Stimulated activated CD4-positive, alpha-beta T cell treated with anti-CD3 and anti-CD28 coated beads, Interleukin-15, amount 100 ng/mL, for 24 hours (primary cell): ENCODE results near the gene MS4A15.
"Not testable (repeated sequence)": the region's sequence is repeated elsewhere in the genome, so short reads cannot be mapped to it uniquely, and the experiment has no call there.

Source experiments
- DNase-seq: peaks from one replicate; pipeline ENCODE4 v3.0.0-alpha.2; 2020

MS4A15 gene, protein sequence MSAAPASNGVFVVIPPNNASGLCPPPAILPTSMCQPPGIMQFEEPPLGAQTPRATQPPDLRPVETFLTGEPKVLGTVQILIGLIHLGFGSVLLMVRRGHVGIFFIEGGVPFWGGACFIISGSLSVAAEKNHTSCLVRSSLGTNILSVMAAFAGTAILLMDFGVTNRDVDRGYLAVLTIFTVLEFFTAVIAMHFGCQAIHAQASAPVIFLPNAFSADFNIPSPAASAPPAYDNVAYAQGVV

DNA sequence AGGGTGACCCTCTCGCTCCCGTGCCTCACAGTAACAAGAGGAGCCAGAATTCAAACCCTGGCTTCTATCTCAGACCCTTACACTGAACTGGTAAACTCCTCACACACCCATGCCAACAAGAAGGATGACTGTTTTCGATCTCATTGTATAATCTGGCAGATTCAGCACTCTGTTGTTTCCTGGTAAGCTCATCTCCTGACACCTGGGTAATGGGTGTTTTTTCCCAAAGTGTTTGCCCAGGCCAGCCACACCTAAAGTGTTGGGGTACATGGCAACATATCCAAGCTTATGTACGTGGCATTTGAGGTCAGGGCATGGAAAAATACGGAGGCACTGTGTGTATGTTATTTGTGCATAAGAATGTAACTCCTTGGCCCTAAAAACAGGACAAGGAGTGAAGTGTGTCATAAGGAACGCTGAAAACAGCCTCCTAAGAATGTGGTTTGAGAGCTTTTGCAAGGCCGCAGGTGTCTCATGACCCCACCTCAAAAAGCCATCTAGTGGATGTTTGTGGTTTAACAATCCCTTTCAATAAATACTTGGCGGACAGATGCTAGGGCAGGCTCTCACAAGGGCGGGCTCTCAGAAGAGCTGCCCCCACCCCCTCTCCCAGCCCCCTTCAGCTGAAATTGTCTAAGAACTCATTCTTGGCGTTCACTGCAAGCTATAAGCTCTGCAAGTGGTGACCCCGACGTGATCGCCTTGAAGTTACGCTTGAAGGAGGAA lies at the start of gene MS4A15:
TSS of gene MS4A15 (plus strand) at position 561 of the 726 bp plus-strand sequence. CDS start 6,867 bp downstream, outside the sequence.
- DNase-seq: no peak

DNA sequence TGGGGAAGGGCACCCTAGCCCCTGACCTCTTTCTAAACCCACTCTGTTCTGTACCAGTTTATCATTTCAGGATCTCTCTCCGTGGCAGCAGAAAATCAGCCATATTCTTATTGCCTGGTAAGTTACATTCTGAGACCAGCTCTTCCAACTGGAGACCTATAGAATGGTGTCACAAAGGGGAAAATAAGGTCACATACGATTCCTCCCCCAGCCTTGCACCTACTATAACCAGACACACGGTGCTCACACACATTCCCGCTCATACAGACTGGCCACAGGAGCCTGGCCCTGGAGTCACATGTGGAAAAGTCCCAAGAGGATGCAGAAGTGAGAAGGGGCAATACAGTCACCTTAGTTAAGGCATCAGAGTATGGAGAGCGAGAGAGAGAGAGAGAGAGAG lies 49.7 kb upstream of the MS4A15 start:
- no peak for DNase-seq

DNA sequence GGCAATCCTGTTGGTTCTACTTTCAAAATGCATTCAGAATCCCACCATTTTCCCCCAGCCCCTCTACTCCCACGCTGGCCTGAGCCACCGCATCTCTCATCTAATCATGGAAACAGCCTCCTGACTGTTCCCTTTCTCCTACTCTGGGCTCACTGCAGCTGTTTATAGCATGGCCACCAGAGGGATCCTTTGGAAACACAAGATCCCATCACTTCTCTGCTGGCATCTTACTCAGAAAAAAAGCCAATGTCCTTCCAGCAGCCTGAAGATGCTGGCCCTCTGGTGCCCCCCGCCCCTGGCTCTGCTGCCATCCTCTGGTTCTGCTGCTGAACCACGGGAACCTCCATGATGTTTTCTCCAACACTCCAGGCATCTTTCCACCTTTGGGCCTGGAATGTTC lies 46.2 kb upstream of the MS4A15 start:
- DNase-seq: no peak

DNA sequence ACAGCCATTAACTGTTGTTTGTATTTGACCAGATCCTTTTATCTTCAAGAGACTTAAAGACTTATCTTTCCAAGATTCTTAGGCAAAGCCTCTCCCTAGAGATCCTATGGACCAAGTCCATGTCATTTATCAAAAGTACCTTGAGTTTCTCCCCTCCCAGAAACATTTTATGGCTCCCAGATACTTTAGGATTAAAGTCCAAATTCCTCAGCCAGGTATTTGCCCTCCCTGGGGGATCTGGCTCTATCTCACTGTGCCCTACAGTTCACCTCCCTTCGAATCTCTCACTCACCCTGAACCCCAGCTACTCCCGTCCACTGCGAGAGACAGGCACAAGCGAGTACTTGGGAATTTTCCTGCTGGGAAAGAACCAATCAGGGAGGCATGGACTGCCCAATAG lies 45.4 kb upstream of the MS4A15 start:
- DNase-seq: no peak

DNA sequence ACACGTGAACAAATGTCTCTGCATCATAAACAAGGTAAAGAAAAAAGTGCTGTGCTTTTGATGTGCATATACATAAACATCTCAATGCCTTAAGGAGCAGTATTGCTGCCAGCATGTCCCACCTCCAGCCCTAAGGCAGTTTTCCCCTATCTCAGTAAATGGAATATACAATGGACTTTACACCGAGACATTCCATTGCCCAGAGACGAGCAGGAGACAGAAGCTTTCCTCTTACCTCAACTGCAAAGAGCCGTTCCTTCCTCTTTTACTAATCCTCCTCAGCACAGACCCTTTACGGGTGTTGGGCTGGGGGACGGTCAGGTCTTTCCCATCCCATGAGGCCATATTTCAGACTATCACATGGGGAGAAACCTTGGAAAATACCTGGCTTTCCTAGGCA lies 43.2 kb upstream of the MS4A15 start:
- not testable (repeated sequence) for DNase-seq

DNA sequence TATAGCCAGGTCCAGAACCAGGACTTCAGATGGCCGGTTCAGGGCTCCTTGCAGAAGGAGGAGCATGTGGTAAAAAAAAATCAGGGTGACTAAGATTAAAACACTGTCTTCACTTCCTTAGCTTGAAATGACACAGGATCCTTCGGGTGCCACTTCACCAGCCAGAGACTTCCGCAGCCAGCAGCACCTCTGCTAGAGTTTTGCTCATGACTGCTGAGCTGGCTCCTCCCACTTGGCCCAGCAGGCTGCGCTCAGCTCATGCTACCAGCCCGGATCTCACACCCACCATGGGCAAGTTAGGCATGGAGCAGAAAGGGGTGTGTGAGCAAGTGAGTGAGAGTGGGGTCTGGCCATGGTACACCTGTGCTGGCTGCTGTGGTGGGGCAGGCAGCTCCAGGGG lies 38.7 kb upstream of the MS4A15 start:
- DNase-seq: no peak

DNA sequence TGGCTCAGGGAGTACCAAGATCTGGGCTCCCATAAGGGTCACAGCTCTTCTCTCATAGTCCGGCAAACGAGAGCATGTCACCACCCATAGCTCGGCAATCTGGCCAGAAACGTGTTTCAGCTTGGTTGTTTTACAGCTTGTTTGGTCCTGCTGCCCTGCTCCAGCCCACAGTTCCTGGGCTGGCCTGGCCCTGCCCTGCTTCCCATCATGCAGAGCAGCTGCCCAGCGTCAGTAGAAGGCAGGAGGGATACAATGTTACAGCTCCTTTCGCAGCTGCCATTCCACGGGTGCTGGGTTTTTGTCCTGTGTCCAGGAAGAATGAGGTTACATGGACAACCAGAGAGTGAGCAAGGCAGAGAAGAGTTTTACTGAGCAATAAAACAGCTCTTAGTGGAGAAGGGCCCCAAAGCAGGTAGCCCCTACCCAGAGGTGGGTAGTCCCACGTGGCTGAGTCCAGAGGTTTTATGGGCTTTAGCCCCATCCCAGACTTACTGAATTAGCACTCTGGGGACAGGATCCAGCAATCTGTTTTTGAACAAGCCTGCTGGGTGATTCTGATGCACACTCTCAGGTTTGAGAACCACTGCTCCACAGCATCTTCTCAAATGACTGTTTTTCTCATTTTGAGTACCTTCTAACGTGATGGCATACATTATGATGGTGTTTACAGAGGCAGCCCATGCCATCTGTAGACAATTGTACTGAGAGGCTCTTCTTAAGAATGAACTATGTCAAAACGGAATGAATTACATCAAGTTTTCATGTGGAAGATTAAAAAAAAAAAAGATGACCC lies 37.9 kb upstream of the MS4A15 start:
- DNase-seq: no peak

DNA sequence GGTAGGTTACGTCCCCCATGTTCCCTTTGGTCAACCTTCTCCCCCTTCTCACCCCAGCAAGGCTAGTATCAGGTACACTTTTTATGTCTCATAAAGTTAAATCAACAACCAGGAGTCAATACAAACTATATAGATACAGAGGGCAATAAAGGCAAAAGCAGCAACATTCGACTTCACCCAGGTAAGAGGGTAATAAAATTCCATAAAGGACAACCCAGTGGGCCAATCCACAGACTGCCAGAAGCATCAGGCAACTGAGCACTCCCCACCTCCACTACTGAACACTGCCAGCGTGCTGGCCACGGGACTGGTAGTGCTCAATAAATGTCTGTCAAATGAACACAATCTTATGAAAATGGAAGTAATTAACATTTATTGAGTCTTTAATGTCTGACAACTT lies 37.3 kb upstream of the MS4A15 start:
- no peak for DNase-seq

DNA sequence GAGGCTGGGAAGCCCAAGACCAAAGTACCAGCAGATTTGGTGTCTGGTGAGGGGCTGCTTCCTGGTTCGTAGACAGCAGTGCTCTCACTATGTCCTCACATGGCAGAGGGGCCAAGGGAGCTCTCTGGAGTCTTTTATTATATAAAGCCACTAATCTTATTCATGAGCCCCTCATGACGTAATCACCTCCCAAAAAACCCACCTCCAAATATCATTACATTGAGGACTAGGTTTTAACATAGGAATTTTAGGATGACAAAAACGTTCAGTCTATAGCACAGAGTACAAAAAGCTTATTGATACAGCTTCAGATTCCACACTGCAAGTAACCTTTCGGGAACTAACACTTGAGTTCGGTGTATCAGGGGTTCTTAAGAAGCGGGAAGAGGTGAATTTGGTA lies 36.2 kb upstream of the MS4A15 start:
- DNase-seq: no peak

DNA sequence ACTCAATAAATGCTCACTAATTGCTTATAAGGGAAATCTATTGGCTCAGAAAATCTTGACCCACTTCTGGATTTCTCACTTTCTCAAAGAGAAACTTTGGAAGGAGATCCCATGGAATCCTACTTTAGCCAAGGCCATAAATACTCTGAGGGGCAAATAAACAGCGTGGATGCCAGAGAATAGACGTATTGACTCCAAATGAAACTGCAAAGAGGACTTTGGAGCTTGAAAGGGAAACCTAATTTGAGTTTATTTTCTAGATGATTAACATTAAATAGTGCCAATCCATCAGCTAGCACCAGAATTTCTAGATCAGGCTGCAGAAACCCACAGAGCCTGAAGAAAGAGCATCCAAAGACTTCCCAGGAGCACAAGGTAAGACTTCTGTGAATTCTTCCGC lies 32.2 kb upstream of the MS4A15 start, which contains the start of gene MS4A18:
TSS of gene MS4A18 (plus strand) at position 301 of the 400 bp plus-strand sequence.
- DNase-seq: no peak

DNA sequence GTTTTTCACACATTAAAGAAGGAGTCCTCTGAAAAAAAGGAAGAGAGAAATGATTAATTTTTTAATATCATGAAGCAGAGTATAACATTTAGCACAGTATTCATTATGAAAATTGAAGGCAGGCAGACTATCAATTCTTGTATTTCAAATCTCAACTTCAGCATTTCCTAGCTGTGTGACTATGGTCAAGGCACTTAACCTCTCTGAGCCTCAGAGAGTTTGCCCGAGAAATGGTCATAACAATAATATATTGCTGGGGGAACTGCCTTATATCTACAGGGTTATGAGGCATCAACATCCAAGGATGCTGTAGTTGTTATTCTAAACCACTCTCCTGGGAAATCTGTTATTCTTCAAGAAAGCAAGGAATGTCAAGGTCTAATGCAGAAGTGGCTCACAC lies 31.1 kb upstream of the MS4A15 start:
- no peak for DNase-seq

DNA sequence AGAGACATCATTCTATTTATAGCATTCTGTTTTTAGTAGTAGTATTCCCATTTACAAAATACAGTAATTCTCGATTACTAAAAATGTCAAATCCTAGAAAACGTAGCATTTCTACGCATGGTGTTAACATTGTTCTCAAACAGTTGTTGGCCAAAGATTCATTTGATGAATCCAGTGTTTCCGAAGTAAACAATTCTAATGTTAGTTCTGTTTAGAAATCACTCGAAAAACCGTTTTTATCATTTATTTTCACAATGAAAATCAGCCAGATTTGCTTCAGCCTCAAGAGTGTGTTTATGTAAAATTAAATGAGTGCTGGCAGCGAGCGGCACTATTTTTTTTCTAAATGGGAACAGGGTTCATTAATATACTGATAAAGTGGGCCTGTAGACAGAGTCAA lies 25.1 kb upstream of the MS4A15 start:
- DNase-seq: no peak

DNA sequence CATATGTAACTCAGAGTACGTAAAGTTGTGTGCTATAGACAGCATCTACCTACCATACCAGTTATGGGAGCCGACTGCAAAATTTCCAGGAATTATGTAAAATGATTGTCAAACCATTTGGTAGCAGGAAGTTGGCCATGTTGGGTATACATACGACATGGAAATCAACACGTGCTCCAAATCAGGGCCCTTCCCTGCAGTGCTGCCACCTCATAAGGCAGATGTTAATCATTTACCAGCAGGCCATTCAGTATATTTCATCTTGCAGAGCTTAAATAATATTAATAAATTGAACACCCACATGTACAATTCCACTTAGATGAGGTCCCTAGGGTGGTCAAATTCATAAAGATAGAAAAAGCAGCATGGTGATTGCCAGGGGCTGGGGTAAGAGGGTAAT lies 22.4 kb upstream of the MS4A15 start:
- no peak for DNase-seq

DNA sequence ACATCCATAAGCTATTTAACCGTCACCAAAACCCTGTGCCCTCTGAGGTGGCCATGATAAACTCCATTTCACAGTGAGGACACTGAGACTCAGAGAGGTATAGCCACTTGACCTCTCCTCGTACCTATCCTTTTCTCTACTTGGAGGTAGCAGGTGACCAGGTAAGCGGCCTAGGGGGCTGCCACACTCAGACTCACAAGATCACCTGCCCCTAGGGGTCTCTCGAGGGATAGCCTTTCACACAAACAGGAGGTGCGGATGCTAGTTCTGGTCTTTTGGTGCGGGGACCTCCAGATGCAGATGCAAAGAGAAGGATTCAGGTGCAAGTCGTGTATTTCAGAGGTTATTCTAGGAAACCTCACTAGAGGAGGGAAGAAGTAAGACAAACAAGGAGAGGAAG lies 17.6 kb upstream of the MS4A15 start:
- DNase-seq: no peak

DNA sequence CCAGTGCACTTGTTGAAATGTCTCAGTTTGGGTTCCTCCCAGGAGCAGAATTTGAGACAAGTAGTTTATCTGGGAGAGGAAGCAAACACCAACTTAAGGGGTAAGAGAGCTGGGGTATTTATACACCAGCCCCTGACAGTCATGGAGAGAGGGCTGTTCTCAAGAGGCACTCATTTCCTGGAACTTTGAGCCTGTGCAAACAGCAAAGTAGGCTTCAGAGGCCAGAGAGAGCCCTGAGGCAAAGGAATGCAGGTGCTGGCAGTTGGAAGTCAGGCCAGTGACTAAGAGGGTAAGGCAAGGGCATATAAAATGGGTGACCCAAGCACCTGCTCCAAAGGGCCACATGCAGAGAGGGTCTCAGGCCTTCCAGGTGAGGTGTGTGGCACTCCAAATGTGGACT lies 16.1 kb upstream of the MS4A15 start:
- DNase-seq: no peak

DNA sequence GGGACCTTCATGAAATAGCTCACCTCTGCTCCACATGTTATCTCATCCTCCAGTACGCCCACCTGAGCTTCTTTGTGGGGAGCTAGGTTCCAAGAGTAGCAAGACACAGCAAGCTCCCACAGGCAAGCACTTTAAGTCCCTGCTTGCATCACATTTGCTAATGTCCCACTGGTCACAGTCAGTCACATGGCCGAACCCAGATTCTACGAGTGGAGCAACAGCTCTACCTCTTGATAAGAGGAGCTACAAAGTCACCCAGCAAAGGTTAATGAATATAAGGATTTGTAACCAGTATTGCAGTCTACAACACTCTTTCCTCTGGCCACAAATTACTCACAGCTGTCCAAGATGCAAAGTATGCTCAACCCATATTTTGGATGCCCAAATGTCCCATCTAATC lies 15.2 kb upstream of the MS4A15 start:
- DNase-seq: no peak

DNA sequence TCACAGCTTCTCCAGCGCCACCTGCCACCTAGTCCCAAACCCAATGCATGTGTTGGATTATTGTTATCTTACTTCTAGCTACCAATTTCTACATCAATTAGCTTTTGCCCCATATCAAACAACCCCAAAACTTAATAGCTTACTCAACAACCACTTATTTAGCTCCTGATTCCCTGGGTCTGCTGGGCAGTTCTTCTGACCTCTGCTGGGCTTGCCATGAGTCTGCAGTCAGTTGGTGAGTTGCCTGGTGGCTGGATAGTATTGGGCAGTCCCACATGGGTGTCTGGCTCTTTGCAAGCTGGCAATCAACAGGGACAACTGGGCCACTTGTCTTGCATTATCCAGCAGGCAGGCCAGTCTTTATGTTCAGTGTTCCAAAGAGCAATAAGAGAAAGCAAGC lies 13.6 kb upstream of the MS4A15 start:
- no peak for DNase-seq

DNA sequence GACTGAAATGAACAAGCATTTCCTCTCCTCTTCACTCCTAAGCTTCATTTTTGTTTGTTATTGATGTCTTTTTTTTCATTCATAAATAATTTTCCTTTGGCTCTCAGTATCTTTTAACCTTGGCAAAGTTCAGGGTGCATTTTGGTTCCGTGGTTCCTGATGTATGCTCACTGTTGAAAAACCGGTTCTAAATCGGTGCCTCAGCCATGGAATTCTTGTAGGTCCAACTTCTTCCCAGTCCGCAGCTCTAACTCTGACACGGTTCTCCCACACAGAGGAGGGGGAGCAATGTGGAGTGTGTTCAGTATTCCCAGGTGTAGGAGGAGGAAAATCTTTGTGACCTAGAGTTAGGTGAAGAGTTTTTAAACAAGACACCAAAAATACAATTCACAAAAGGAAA lies 12.6 kb upstream of the MS4A15 start:
- no peak for DNase-seq

DNA sequence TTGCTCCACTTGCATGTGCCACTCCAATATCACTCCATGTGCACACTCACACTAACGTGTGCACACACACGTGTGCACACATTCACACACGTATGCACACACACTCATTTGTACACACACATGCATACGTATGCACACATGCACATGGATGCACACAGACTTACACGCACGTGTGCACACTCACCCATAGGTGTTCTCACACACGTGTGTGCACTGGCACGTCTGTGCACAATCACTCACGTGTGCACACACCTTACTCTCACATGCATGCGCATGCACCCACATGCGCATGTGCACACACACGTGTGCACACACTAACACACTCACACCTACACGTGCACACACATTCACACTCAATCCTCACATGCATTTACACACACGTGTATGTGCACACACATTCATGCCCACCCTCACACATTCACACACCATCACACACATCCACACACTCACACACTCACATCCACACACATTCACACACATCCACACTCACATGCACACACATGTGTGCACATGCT lies 9.3 kb upstream of the MS4A15 start:
- DNase-seq: no peak

DNA sequence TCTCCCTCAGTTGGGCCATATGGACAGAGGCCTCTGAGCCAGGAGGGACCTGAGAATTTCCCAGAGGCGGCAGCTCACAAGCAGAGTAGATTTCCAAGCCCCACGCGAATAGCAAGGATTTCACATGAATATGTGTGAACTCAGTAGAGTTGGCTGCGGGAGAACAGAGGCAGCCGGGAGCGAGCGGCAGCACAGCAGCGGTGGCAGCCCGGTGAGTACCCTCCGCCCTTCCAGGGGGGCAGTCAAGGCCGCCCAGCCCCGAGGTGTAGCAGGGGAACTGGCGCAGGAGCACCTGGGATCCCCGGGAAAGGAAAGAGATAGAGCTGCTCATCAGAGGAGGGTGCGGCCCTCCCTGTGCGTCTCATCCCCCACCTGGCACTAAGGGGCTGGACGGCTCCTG lies 8.4 kb upstream of the MS4A15 start:
- DNase-seq: no peak

DNA sequence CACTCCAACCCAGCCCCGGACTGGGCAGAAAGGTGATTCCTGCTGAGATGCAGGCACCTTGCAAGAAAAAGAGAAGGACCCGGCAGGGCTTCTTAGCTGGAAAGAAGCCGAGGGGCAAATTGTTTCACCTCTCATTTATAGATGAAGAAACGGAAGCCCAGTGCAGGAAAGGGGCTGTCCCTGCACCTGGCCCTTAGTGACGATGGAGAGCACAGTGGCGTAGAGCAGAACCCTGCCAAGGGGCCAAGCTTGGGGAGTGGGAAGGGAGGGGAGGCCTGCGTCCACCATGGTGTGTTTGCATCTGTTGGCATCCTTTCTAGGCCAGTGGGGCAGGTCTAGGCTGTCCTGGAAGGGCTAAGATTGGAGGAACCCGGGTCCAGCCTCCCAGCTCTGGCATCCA lies 7.8 kb upstream of the MS4A15 start:
- no peak for DNase-seq

DNA sequence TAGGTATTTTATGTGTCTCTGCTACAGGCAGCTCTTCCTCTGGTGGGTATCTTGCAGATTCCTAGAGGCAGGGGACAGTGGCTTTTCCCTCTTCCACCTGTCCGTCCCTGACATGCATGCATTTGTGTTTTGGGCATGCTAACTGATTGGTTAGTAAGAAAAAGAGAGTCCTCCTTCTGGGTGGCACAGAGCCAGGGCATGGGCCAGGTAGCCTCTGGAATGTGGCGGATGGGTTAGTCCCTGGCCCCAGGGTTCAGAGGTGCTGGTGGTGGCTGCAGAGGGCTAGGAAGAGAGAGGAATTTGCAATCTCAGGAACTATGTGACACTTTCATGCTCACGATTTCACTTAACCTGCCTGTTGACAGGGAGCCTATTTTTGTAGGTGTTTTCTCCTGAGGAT lies 5.8 kb upstream of the MS4A15 start:
- DNase-seq: no peak

DNA sequence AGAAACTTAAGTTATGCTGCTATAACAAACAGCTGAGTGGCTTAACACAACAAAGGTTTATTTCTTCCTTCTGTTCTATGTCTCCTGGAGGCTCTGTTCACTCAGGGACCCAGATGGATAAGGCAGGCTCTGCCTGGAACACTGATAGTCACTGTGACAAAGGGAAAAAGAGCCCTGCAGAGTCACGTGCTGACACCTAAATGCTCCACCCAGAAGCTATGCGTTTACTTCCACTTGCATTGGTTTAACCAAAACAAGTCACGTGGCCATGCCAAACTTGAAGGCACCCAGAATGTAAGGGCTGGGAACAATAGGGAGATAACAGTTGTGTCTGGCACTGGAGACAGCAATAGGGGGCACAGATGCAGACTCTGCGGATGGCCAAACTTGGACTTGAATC lies 3.4 kb upstream of the MS4A15 start:
- no peak for DNase-seq

DNA sequence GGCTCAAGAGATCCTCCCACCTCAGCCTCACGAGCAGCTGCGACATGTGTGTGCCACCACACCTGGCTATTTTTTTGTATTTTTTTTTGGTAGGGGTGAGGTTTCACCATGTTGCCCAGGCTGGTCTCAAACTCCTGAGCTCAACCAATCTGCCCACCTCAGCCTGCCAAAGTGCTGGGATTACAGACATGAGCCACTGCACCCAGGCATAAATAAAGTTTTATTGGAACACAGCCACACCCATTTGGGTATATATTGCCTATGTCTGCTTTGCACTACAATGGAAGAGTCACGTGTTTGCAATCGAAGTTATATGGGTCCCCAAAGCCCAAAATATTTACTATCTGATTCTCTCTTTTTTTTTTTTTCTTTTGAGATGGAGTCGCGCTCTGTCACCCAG lies 1.8 kb upstream of the MS4A15 start:
- no peak for DNase-seq
